Left forelimb (tissue), 1 donor: Measurements from ENCODE around the gene HIPK3.

ENCODE experiments used
- DNase-seq: peaks from one replicate; pipeline ENCODE4 v3.0.0-alpha.2; 2018; ENCODE audit warnings: low spot score

The HIPK3 gene

DNA sequence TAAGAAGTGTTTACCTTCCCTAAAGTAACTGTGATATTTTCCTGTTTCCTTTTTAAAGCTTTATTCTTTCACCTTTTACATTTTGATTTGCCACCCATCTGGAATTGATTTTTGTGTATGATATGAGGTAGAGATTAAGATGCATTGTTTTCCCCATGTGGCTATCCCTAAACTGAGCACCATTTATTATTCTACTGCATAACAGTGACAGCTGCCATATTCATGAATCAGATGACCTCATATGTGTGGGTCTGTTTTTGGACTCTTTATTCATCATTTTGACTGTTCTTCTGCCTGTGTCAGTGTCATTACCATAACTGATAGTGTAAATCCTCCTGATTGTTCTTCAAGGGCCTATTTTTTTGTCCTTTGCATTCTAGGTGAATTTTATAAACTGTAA is 50.8 kb downstream of the HIPK3 start:
- no peak for DNase-seq

DNA sequence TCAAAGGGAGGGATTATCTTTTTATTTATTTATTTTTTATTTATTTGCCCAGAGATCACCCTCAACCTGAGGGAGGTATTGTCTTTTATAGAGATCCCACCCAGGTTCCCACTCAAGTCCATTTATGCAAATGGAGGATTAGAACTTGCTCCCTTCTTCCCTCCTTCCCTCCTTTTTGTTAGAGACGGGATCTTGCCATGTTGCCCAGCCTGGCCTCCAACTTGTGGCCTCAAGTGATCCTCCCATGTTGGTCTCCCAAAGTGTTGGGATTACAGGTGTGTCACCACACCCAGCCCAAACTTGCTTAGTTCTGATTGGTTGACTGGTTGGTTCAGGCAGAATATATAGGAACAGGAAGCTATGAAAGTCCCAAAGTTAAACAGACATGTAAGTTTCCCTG is 51.9 kb downstream of the HIPK3 start:
- no peak for DNase-seq

DNA sequence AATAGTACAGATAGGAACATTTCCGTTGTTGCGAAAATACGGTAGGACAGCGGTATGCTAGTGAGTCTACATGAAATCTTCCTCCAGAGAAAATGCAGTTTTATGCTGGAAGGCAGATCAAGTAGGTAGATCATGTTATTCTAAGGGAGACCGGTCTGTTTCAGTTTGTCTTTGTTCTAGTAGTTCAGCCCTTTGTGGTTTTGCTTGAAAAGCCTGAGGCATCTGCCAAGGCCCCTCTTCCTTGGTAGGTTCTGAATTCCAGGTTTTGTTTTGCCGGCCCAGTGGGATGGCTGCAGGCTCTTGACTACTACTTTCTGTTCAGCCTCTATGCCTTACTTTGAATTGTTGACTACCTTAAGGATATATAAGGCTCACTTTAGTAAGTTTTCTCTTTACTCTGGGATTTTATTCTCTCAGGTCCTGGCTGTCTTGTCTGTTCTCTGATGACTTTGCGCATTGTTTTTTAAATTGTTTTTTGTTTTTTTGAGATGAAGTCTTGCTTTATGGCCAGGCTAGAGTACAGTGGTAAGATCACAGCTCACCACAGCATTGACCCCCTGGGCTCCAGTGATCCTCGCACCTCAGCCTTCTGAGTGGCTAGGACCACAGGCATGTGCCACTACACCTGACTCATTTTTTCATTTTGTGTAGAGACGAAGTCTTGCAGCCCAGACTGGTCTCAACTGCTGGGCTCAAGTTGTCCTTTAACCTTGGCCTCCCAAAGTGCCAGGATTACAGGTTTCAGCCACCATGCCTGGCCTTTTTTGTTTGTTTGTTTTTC is 53.7 kb downstream of the HIPK3 start:
- no peak for DNase-seq

DNA sequence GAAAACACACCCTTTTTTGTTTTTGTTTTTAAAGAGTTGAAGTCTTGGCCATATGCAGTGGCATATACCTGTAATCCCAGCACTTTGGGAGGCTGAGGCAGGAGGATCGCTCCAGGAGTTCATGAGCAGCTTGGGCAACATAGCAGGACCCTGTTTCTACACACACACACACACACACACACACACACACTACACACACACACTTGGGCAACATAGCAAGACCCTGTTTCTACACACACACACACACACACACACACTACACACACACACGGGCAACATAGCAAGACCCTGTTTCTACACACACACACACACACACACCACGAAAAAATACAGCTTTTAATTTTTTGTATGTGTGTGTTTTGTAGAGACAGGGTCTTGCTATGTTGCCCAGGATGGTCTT is 54.5 kb downstream of the HIPK3 start:
- no peak for DNase-seq

DNA sequence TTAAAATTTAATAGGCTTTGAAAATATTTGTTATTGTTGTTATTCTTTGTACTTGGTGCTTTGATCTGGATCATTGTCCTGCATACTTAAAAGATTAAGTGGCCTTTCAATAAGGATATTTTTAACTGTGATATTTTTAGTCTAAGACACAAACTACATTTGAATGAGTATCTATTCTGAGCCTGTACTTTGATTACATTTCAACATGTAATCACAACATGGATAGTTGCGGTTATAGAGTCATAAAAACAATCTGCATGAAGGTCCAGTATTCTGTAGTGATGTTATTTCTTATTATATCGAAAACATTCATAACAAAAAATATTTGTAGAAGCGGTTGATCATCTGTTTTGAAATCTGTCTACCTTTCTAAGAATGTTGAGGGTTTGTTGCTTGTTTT is 58.6 kb downstream of the HIPK3 start:
- no peak for DNase-seq

DNA sequence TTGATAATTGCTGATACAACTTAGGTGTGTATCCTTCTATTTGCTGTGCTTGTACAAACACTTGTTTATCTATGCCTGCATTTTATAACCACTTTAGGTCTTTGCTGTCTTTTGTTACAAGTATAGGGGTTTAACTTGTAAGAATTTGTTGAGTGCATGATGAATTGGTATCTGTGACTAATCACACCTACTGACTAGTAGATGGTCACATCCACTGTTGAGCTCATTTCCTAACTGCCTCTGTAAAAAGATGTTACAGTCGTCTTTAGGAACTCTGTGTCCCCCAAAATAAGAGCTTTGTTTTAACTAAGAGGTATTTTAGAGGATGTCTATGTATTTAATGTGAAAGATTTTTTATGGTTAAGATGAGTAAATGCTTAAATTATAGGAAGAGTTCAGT is 60.5 kb downstream of the HIPK3 start:
- DNase-seq = no peak

DNA sequence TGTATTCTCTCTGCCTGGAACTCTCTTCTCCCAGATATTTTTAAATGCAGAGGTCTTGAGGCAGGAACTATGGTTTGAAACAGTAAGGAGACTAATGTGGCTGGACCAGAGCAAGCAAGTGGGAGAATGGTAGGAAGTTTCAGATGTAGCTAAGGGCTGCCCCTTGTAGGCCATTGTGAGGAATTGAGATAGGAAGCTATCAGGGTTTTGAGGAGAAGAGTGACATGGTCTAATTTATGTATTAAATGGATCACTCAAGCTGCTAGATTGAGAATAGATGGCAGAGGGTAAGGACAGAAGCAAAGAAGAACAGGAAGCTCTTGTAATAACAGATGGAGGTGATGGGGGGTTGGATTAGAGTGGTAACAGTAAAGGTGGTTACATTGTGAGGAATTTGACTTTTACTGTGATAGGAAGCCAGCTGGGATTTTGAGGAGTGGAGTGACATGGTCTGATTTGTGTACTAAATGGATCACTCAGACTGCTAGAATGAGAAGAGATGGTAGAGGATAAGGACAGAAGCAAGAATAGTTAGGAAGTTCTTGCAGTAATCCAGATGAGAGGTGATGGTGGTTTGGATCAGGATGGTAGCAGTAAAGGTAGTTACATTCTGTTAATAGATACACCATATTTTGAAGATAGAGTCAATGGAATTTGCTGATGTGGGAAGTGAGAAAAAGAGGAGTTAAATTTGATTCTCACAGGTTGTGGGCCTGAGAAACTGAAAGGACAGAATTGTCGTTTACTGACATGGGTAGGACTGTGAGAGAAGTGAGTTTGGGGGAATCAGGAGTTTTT is 63.0 kb downstream of the HIPK3 start:
- DNase-seq = no peak

DNA sequence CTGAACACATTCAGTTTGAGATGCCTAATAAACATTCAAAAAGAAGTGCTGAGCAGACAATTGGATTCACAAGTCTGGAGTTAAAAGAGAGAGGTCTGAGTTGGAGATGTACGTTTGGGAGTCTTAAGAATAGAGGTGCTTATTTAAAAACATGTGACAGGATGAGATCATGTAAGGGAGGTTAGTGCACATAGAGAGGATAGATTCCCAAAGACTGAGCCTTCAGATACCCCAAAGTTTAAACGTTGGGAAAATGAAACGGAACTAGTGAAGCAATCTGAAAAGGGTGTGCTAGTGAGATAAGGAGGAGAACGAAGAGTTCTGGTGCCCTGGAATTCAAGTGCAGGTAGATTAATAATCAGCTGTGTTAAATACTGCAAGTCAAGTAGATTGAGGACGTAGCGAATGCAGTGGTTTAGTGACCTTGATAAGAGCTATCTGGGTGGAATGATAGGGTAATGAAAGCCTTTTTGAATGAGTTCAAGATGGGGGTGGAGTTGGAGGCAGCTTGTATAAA is 63.7 kb downstream of the HIPK3 start:
- no peak for DNase-seq

DNA sequence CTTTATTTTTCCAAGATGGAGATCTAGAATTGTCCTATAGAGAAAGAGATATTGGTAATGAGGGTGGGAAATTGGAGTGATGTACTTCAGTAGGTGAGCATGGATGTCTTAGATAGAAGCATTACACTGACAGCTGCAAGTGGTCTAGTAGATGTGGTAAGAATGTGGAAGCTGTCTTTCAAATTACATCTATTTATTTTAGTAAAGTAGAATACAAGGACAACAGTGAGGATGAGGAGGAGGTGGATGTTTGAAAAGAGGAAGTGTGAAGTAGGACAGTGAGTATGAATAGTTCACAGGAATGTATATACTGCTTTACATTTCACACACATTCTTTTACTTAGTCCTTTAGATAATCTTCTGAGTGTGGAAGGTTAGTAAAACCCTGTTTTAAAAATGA is 64.2 kb downstream of the HIPK3 start:
- no peak for DNase-seq

DNA sequence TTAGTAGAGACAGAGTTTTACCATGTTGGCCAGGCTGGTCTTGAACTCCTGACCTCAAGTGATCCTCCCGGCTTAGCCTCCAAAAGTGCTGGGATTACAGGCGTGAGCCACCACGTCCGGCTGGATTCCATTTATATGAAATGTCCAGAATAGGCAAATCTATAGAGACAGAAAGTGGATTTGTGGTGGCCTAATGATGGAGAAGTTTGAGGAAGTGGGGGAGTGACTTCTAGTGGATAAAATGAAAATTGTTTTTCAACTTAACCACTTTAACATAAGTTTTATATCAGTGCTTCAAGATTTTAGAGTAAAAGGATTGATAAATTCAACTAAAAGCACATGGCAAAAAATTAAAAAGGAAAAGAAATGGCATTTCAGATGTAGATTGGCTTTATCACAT is 66.2 kb downstream of the HIPK3 start:
- no peak for DNase-seq

DNA sequence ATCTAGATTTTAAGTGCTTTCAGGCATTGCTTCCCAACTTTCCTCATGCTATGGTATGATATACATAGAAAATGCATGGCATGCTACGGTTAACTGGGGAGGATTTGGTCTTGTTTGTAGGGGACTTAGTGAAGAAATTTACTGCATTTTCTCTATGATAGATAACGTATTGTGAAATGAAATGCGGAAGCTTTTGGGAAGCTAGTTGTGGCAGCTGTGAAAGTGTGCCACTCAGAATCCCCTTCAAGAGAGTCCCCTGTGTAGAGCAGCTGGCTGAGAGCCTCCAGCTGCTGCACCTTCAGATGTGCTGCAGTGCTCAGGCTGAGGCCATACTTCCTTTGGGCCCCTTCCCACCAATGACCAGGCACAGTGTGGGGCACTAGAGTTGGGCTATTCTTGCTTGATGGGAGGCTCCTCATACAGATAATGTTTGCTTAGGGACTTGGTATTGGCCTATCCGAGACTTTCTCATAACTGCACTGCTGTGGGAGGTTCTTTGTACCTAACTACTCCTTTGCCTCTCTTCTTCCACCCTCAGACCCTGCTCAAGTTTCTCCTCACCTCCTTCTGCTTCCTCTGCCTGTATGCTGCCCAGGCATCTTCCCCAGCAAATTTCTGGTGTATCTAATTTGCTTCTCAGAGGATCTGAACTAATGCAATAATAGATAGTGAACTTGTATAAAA is 67.3 kb downstream of the HIPK3 start:
- no peak for DNase-seq

DNA sequence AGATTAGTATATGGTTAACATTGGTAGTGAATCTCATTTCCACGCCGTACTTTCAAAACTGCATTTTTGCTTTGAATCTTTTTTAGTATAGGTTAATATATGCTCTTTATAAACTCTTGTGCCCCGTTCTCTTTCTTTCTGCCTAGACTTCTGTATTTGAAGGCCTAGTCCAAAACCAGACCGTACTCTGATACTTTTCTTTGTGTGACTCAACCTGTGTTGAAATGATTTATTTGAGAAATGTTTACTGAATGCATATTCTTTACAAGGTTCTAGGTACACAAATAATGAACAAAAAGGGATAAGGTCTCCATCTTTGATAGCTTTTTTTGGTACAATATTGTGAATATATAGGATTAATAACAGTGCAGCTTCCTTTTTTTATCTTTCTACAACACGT is 68.3 kb downstream of the HIPK3 start:
- no peak for DNase-seq

DNA sequence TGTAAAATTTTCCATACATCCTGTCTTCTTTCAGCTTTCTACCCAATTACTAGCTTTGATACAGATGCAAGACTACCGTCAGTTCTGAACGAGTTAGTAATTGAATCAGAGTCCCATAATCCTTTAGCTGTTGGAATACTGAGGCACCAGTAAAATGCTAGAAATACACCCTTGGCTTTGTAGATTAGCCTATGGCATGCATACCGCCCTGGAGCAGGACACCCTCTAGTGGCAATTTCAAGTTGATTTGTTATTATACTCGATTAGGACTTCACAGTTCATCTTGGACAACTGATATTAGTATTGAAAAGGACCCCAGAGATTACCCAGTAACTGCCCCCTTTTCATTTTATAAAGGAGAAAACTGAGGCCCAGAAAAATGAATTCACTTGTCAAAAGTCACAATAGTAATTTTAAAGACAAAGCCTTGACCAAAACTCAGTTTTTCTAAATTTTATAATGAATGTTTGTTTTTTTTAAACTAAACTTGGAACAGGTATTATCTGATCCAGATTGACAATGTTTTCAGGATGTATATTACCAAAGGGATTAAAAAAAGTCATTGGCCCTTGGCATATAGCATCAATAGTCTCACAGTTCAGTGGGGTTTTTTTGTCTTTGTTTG is 72.6 kb downstream of the HIPK3 start:
- DNase-seq = no peak

DNA sequence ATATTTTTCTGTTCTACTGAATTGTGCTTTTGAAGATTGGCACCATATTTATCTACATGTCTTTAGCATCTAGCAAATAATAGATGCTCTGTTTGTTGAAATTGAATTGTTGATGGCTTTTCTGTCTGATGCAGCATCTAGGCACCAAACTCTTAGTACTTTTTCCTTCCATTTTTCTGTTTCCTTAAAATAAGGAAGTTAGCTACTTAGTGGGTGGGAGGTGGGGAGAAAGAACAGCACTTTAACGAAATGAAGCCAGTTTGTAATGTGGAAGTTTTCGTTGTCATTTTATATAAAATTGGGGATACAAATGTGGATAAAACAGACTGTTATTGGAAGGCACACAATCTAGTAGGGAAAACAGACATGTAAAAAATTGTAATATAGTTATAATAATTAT is 76.6 kb downstream of the HIPK3 start:
- no peak for DNase-seq

DNA sequence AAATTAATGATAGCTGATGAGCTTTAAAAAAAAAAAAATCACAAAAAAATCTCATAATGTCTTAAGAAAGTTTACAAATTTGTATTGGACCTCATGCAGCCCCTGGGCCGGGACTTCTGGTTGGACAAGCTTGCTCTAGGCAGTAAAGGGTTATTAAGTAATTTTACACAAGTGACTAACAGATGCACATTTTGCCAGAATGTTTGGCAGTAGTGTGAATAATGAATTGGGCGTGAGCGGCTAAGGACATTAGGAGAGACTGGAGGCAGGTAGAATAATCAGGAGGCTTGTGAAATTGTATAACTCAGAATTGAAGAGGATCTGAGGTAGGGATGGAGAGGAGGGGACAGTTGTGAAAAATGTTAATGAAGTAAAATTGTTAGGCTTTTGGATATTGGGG is 77.4 kb downstream of the HIPK3 start:
- no peak for DNase-seq

DNA sequence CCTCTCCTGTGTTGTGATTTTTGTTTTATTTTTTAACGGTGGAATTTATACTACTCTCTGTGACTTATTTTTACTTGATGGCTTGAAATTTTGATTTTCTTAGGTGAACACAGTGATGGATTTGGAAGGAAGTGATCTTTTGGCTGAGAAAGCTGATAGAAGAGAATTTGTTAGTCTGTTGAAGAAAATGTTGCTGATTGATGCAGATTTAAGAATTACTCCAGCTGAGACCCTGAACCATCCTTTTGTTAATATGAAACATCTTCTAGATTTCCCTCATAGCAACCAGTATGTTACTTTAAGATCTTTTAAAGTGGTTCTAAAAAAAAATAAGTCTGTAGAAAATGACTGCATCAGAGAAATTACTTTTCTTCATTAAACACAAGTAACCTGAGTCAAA is 82.1 kb downstream of the HIPK3 start:
- no peak for DNase-seq

DNA sequence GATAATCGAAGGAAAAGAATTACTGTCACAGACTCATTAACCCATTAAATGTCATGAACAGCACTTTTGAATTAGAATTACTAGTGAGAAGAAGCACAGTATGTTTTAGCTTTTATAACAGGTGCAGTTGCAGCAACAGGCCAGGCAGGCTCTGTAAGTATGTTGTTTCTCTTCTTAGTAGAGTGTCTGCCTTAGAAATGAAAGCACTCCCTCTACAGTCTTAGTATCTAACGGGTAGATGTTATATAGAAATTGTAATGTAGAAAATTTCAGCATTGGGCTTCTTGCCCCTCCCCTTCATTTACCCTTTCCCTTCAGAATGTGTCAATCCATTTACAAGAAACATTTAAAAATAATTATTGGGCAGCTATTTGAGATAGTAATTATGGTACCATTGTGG is 87.4 kb downstream of the HIPK3 start:
- no peak for DNase-seq

DNA sequence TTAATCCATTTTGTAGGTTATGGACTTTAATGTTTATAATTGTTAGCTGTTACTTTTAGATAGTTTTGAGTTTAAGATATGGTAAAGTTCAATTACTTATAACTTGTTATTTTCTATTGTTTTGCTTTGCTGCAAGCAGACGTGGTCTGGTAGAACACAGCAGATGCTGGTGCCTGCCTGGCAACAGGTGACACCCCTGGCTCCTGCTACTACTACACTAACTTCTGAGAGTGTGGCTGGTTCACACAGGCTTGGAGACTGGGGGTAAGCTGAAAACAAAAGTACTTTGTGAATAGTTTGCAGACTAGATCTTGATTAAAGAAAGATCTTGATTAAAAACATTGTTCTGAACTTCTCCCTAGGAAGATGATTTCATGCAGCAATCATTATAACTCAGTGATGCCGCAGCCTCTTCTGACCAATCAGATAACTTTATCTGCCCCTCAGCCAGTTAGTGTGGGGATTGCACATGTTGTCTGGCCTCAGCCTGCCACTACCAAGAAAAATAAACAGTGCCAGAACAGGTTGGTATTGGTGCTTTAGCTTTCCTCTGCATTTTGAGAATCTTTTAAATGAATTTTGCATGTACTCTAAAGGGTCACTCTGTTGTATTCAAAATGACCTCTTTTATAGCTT is 90.4 kb downstream of the HIPK3 start:
- DNase-seq = no peak

DNA sequence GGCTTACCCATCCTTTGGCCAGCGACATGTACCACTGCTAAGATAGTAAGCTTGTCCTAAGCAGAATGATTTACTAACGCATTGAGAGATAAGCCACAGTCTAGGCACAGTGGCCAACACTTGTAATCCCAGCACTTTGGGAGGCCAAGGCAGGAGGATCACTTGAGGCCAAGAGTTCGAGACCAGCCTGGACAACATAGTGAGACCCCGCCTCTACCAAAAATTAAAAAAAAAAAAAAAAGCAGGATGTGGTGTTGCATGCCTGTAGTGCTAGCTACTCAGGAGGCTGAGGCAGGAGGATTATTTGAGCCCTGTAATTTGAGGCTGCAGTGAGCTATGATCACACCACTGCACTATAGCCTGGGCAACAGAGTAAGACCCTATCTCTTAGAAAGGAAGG is 93.1 kb downstream of the HIPK3 start:
- DNase-seq = no peak

DNA sequence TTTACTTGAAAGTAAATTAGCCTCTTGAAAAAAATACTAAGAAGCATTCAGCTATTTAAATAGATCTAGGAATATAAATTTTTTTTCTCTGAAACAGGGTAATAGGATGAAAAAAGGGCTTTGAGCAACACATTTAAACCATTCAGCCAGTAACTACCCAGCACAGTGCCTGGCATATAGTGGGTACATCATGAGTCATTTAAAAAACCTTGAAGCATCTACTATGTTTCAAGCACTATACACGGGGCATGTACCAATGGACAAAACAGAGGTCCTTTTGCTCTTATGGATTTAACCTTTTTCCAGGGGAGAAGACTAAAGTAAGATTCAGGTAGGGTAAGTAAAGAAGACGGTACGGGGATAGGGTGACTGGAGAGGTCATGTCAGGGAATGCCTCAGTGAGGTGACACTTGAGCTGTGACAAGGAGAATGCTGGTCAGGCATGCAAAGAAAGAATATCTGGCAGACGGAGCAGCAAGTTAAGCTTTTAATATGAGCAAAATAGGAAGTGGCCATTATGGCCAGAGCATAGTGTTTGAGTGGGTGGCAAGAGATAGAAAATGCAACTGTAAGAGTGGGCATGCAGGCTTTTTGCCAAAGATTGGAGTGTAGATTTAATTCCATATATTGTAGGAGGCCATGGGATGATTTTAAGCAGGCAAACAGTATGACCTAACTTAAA is 101.1 kb downstream of the HIPK3 start:
- DNase-seq = no peak

DNA sequence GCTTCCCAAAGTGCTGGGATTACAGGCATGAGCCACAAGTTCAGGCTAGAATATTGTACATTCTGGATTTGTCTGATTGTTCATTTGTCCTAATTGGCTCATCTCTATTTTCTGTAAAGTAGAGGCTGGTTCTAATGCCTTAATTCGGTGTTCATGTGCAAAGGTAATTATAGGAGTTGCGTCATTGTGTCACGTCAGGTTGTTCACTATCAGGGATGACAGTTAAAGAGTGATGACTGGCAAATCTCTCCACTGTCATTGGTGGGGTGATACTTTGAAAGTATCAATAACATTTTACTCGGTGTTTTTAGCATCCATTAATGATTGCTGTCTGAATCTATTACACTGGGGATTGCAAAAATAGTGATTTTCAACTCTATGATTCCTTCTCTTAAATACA is 103.5 kb downstream of the HIPK3 start:
- DNase-seq = no peak
